H1 (cell line): ENCODE results near the gene EEF2K. TPM values are rescaled to one million over a fixed set of nuclear protein-coding genes. Genes with fewer than 3 reads are reported as not detected.

Experiments
- CTCF ChIA-PET: fragments of 300-600 bp; sonication (Branson Sonifier 250); formaldehyde crosslinking; loops from one replicate; lab custom pipeline; 2021; ENCODE audit not compliant: partially characterized antibody; lab: Charles Lee
- POLR2A ChIA-PET: fragments of 300-600 bp; sonication (Branson Sonifier 250); formaldehyde crosslinking; loops from one replicate; lab custom pipeline; 2021; ENCODE audit warnings: inconsistent platforms; ENCODE audit not compliant: partially characterized antibody; lab: Charles Lee
- DNase-seq, 2 experiments: peaks; one replicate each; pipeline versions ENCODE4 v3.0.0 to v3.0.0-alpha.2; 2010 to 2022; ENCODE audit warnings: low spot score in 2 of 2, low read depth in 1 of 2, mixed read lengths in 1 of 2
- FAIRE-seq: peaks from 2 replicates; lab custom pipeline; 2011; peaks lifted over from hg19 to GRCh38; lab: Jason Lieb, UNC
- H2AFZ ChIP-seq: 2 replicates; pipeline ENCODE4 v1.8.1; 2012; ENCODE audit warnings: low read length, inconsistent platforms
- H2AK5ac ChIP-seq: 2 replicates; pipeline ENCODE4 v1.6.1; 2013; ENCODE audit warnings: low read depth, low read length
- H2BK120ac ChIP-seq: replicated peaks from 2 replicates; pipeline ENCODE3; 2013; ENCODE audit warnings: low read depth, low read length, inconsistent platforms
- H2BK12ac ChIP-seq: 2 replicates; pipeline ENCODE4 v1.6.1; 2013; ENCODE audit warnings: low read depth, low read length
- H2BK15ac ChIP-seq: 2 replicates; pipeline ENCODE4 v1.6.1; 2013; ENCODE audit warnings: low read length
- H2BK20ac ChIP-seq: 2 replicates; pipeline ENCODE4 v1.6.1; 2013; ENCODE audit warnings: low read length
- H2BK5ac ChIP-seq: 2 replicates; pipeline ENCODE4 v1.6.1; 2013; ENCODE audit warnings: low read depth, low read length
- H3K14ac ChIP-seq: 2 replicates; pipeline ENCODE4 v1.6.1; 2013; ENCODE audit warnings: inconsistent platforms; ENCODE audit not compliant: insufficient read length
- H3K18ac ChIP-seq: 2 replicates; pipeline ENCODE4 v1.6.1; 2013; ENCODE audit warnings: low read length; ENCODE audit errors: extremely low read depth
- H3K23ac ChIP-seq: 2 replicates; pipeline ENCODE4 v1.6.1; 2013; ENCODE audit warnings: inconsistent platforms; ENCODE audit not compliant: insufficient read length
- H3K23me2 ChIP-seq: 2 replicates; pipeline ENCODE4 v1.6.1; 2013; ENCODE audit warnings: low read depth, low read length
- H3K27ac ChIP-seq: 2 replicates; pipeline ENCODE4 v1.6.1; 2011; ENCODE audit warnings: low read depth, low read length, inconsistent platforms
- H3K27me3 ChIP-seq, 4 experiments: replicated peaks in 1 of 4; 1 replicate in 1 of 4; 2 replicates in 3 of 4; pipeline versions ENCODE4 v1.6.1 to v1.8.1; 2011 to 2013; ENCODE audit warnings: low read length in 3 of 4, mild to moderate bottlenecking in 3 of 4, inconsistent platforms in 2 of 4, mixed read lengths in 2 of 4, moderate library complexity in 1 of 4; ENCODE audit not compliant: control insufficient read depth in 3 of 4, insufficient read depth in 3 of 4; ENCODE audit errors: extremely low read depth in 1 of 4
- H3K36me3 ChIP-seq, 4 experiments: 2 replicates each; pipeline versions ENCODE4 v1.6.1 to v1.8.1; 2011 to 2013; ENCODE audit warnings: mild to moderate bottlenecking in 4 of 4, low read length in 3 of 4, moderate library complexity in 2 of 4, control low read depth in 1 of 4, inconsistent platforms in 1 of 4; ENCODE audit not compliant: insufficient read depth in 4 of 4, control insufficient read depth in 2 of 4
- H3K4ac ChIP-seq: replicated peaks from 2 replicates; pipeline ENCODE3; 2013; ENCODE audit warnings: low read length, low read depth, mixed read lengths, inconsistent platforms; ENCODE audit not compliant: insufficient read length
- H3K4me1 ChIP-seq, 4 experiments: replicated peaks in 1 of 4; 1 replicate in 1 of 4; 2 replicates in 3 of 4; pipeline versions ENCODE4 v1.6.1 to v1.8.1; 2011 to 2013; ENCODE audit warnings: low read length in 3 of 4, inconsistent platforms in 2 of 4, mixed read lengths in 1 of 4; ENCODE audit not compliant: insufficient read depth in 4 of 4, control insufficient read depth in 3 of 4
- H3K4me2 ChIP-seq, 2 experiments: 2 replicates each; pipeline versions ENCODE4 v1.6.1 to v1.8.1; 2011 to 2013; ENCODE audit warnings: low read depth in 2 of 2, low read length in 2 of 2, control low read depth in 1 of 2, inconsistent platforms in 1 of 2, mild to moderate bottlenecking in 1 of 2; ENCODE audit not compliant: insufficient read depth in 1 of 2
- H3K4me3 ChIP-seq, 4 experiments: fragments of 200-600, 300-600 bp in 1 of 4; sonication (generic), shearing (Covaris generic), sonication (Bioruptor Twin) in 1 of 4; 2 replicates each; pipeline versions ENCODE4 v1.5.1 to v1.8.1; 2011 to 2016; ENCODE audit warnings: low read length in 4 of 4, low read depth in 3 of 4, control low read depth in 2 of 4, inconsistent platforms in 2 of 4, mild to moderate bottlenecking in 2 of 4, mixed read lengths in 1 of 4, moderate library complexity in 1 of 4; ENCODE audit not compliant: insufficient read depth in 2 of 4; ENCODE audit errors: extremely low read depth in 1 of 4
- H3K56ac ChIP-seq: replicated peaks from 2 replicates; pipeline ENCODE3; 2013; ENCODE audit warnings: low read depth, mild to moderate bottlenecking, mixed read lengths, low read length, inconsistent platforms; ENCODE audit not compliant: insufficient read length
- H3K79me1 ChIP-seq: 2 replicates; pipeline ENCODE4 v1.6.1; 2013; ENCODE audit warnings: low read depth, low read length, control low read depth
- H3K79me2 ChIP-seq, 2 experiments: 2 replicates each; pipeline versions ENCODE4 v1.6.1 to v1.8.1; 2012 to 2013; ENCODE audit warnings: low read length in 2 of 2, mild to moderate bottlenecking in 2 of 2, inconsistent platforms in 1 of 2; ENCODE audit not compliant: insufficient read depth in 2 of 2, control insufficient read depth in 1 of 2
- H3K9ac ChIP-seq, 4 experiments: replicated peaks in 1 of 4; 1 replicate in 1 of 4; 2 replicates in 3 of 4; pipeline versions ENCODE4 v1.6.1 to v1.8.1; 2011 to 2013; ENCODE audit warnings: low read depth in 3 of 4, low read length in 3 of 4, control low read depth in 2 of 4, mild to moderate bottlenecking in 2 of 4, moderate library complexity in 2 of 4, inconsistent platforms in 1 of 4; ENCODE audit errors: extremely low read depth in 1 of 4
- H3K9me3 ChIP-seq, 2 experiments: 2 replicates each; pipeline versions ENCODE4 v1.6.1 to v1.8.1; 2012 to 2013; ENCODE audit warnings: mild to moderate bottlenecking in 2 of 2, moderate library complexity in 2 of 2, control low read depth in 1 of 2, inconsistent platforms in 1 of 2, low read depth in 1 of 2, low read length in 1 of 2, mixed read lengths in 1 of 2; ENCODE audit not compliant: insufficient read depth in 2 of 2
- H4K20me1 ChIP-seq, 2 experiments: replicated peaks in 1 of 2; 2 replicates each; pipeline versions ENCODE3 to v1.8.1; 2011 to 2013; ENCODE audit warnings: inconsistent platforms in 2 of 2, low read length in 2 of 2, mild to moderate bottlenecking in 1 of 2; ENCODE audit not compliant: insufficient read depth in 2 of 2, control insufficient read depth in 1 of 2
- H4K5ac ChIP-seq: 2 replicates; pipeline ENCODE4 v1.6.1; 2013; ENCODE audit warnings: low read length, low read depth, mixed read lengths, inconsistent platforms; ENCODE audit not compliant: insufficient read length
- H4K8ac ChIP-seq: 2 replicates; pipeline ENCODE4 v1.8.0; 2013; ENCODE audit warnings: mild to moderate bottlenecking, moderate library complexity, low read length, inconsistent platforms; ENCODE audit not compliant: insufficient read depth; ENCODE audit errors: extremely low read depth
- H4K91ac ChIP-seq: replicated peaks from 2 replicates; pipeline ENCODE3; 2013; ENCODE audit warnings: low read length, mixed read lengths, inconsistent platforms; ENCODE audit not compliant: insufficient read length
- BRCA1 ChIP-seq: IDR thresholded peaks from 2 replicates; pipeline ENCODE4 v1.6.1; 2012; ENCODE audit warnings: low read depth, low read length, improper control_type of control experiment
- EGR1 ChIP-seq: IDR thresholded peaks from 2 replicates; pipeline ENCODE4 v1.6.1; 2011; ENCODE audit warnings: low read depth, low read length, borderline replicate concordance
- KDM1A ChIP-seq: fragments of 200-600, 300-600 bp; sonication (generic); IDR thresholded peaks from 2 replicates; pipeline ENCODE4 v1.7.1; 2016; ENCODE audit warnings: mild to moderate bottlenecking, low read length, borderline replicate concordance
- PHF8 ChIP-seq: fragments of 200-600 bp; sonication (generic); conservative IDR thresholded peaks from 2 replicates; pipeline ENCODE4 v1.7.1; 2012; ENCODE audit warnings: low read depth, mild to moderate bottlenecking, inconsistent platforms, low read length, moderate library complexity
- RBBP5 ChIP-seq: IDR thresholded peaks from 2 replicates; pipeline ENCODE4 v1.7.1; 2012; ENCODE audit warnings: low read depth, mild to moderate bottlenecking, inconsistent platforms, low read length, moderate library complexity, borderline replicate concordance
- RNF2 ChIP-seq: fragments of 200-900, 300-1000 bp; sonication (generic); IDR thresholded peaks from 2 replicates; pipeline ENCODE4 v1.7.1; 2016; ENCODE audit warnings: borderline replicate concordance, low read depth, mild to moderate bottlenecking, antibody characterized with exemption, low read length; ENCODE audit not compliant: poor library complexity, severe bottlenecking; ENCODE audit errors: missing control alignments
- SIRT6 ChIP-seq: IDR thresholded peaks from one replicate; pipeline ENCODE4 v1.7.1; 2012; ENCODE audit warnings: low read length, inconsistent platforms
- SIX5 ChIP-seq: IDR thresholded peaks from 2 replicates; pipeline ENCODE4 v1.6.1; 2011; ENCODE audit warnings: mild to moderate bottlenecking, low read depth, low read length
- SP1 ChIP-seq: IDR thresholded peaks from 2 replicates; pipeline ENCODE4 v1.6.1; 2011; ENCODE audit warnings: low read depth, low read length
- SP2 ChIP-seq: IDR thresholded peaks from 2 replicates; pipeline ENCODE4 v1.6.1; 2012; ENCODE audit warnings: mild to moderate bottlenecking, low read length, inconsistent platforms
- TAF1 ChIP-seq: IDR thresholded peaks from 2 replicates; pipeline ENCODE4 v1.6.1; 2011; ENCODE audit warnings: mild to moderate bottlenecking, low read depth, low read length
- WGBS, 2 experiments: shearing (Covaris generic) in 1 of 2; methylation state at CpG; one replicate each; pipeline versions ENCODE4 v1.1.6 to v1.1.7; 2013 to 2015; ENCODE audit warnings: low lambda C conversion rate in 2 of 2, mixed read lengths in 2 of 2, inconsistent platforms in 1 of 2, low coverage in 1 of 2, missing lambda C conversion rate in 1 of 2; ENCODE audit not compliant: insufficient replicate concordance in 2 of 2, insufficient coverage in 1 of 2, insufficient read length in 1 of 2; ENCODE audit errors: extremely low coverage in 1 of 2, missing lambda C conversion rate in 1 of 2; 5-methylcytosine and 5-hydroxymethylcytosine counted together
- polyA plus RNA-seq, 7 experiments: library from polyadenylated mRNA; depleted of rRNA in 3 of 7; stranded (reverse) in 5 of 7; unstranded in 2 of 7; fragments of >200 nt in 5 of 7; fragments of 200-250 nt in 2 of 7; gene quantifications; 1 replicate in 5 of 7; 2 replicates in 1 of 7; 4 replicates in 1 of 7; pipeline versions ENCODE4 v1.2.1 to v1.2.3, GENCODE V29; 2011 to 2013; ENCODE audit warnings: missing spikeins in 2 of 7, mixed read lengths in 2 of 7
- total RNA-seq: library from RNA; stranded (reverse); fragmentation: NEBNext Ultra II Directional; extraction: Animal tissue kit (Norgen Biotek cat#: 25700); gene quantifications from 2 replicates; pipeline ENCODE4 v1.2.1, GENCODE V29; 2021

The EEF2K gene
- total and polyA plus RNA-seq, 2 of the 8 experiments (the other 6 are each of a cell fraction or from before 2014, with no cell fraction given) = 14.9 to 30.2 TPM

GRCh38 chr16:22264786-22265185, 58.7 kb downstream of the EEF2K start:
- Histone ChIP-seq H3K4me3 (no peak overlapping the region), H3K9ac (no peak overlapping the region)

More at GRCh38 chr16:22264786-22265185, 58.7 kb downstream of the EEF2K start:
- WGBS, 2 experiments = 93% methylated on average over 7 of the region's 7 CpGs; no CpG with 5 or more reads in 1 of the 2 experiments
- Histone ChIP-seq H2BK120ac (no peak overlapping the region), H4K20me1 (no peaks in the 10 kb centered on the region), H2BK5ac (no peak overlapping the region), H2AK5ac (no peak overlapping the region), H3K18ac (no peak overlapping the region), H4K5ac (no peak overlapping the region), H3K23me2 (no peaks in the 10 kb centered on the region), H3K9me3 (no peaks in the 10 kb centered on the region), H4K91ac (no peak overlapping the region), H3K4ac (no peak overlapping the region), H3K23ac (no peak overlapping the region), H3K27ac (no peak overlapping the region), H3K79me2 (no peaks in the 10 kb centered on the region), H3K27me3 (no peaks in the 10 kb centered on the region), H4K8ac (no peak overlapping the region), H3K56ac (no peak overlapping the region), H2BK15ac (no peak overlapping the region), H3K79me1 (no peaks in the 10 kb centered on the region), H3K36me3 (peaks cover 0 to 15% (median 7%) of the 10 kb centered on the region in 4 experiments; a peak in 5 of 8 replicates), H2AFZ (no peak overlapping the region), H2BK20ac (no peak overlapping the region), H2BK12ac (no peak overlapping the region), H3K14ac (no peak overlapping the region), H3K4me2 (no peak overlapping the region), H3K4me1 (no peaks in the 10 kb centered on the region)
- POLR2A ChIA-PET = interaction anchor here (2.1 kb wide), 1 partner anchor 8 kb away, joined by 6 read pairs; no protein-coding TSS in a partner anchor
- FAIRE-seq (no peak), DNase-seq (no peak)
- CTCF ChIA-PET = interaction anchor here (0.5 to 1.8 kb wide), 2 partner anchors 14 to 18 kb away, joined by 5 to 6 read pairs; no protein-coding TSS in a partner anchor
- TF ChIP-seq SP1 = no peak
- no peak for TF ChIP-seq SIX5
- TF ChIP-seq KDM1A = no peak
- TF ChIP-seq EGR1 = no peak
- TF ChIP-seq BRCA1 = no peak
- no peak for TF ChIP-seq PHF8
- TF ChIP-seq SIRT6 = no peak
- no peak for TF ChIP-seq TAF1
- TF ChIP-seq SP2 = no peak
- no peak for TF ChIP-seq RBBP5
- TF ChIP-seq RNF2 = no peak
